ENCODE results near the gene ELAVL2.
A peak's percentile ranks its signal among the peaks of the same experiment; 100 is the strongest.

The ELAVL2 gene

GRCh38 chr9:23826120-23826629 lies at the start of gene ELAVL2:
Gene ELAVL2 (minus strand): TSS chr9:23826240. CDS start chr9:23762234, 64,006 bp downstream.
- DNase-seq: peak; percentile 59

- DNase-seq: no peak
These were observed 32.2 kb upstream of the ELAVL2 start for GRCh38 chr9:23858234-23858633.

GRCh38 chr9:23855873-23856604 lies 30.0 kb upstream of the ELAVL2 start:
- DNase-seq: no peak

GRCh38 chr9:23850690-23851629 lies 24.9 kb upstream of the ELAVL2 start:
- DNase-seq: no peak

GRCh38 chr9:23850242-23850689 lies 24.2 kb upstream of the ELAVL2 start:
- DNase-seq: no peak

- no peak for DNase-seq
These were observed 23.5 kb upstream of the ELAVL2 start for GRCh38 chr9:23849379-23850035.

- no peak for DNase-seq
These were observed 16.6 kb upstream of the ELAVL2 start for GRCh38 chr9:23842565-23843129.

GRCh38 chr9:23841304-23841703 lies 15.3 kb upstream of the ELAVL2 start:
- no peak for DNase-seq

- no peak for DNase-seq
These were observed 11.0 kb upstream of the ELAVL2 start for GRCh38 chr9:23837038-23837437.

- DNase-seq: no peak
These were observed 5.1 kb upstream of the ELAVL2 start for GRCh38 chr9:23830929-23831730.

- no peak for DNase-seq
These were observed 4.4 kb upstream of the ELAVL2 start for GRCh38 chr9:23830476-23830805.

- no peak for DNase-seq
These were observed 3.8 kb upstream of the ELAVL2 start for GRCh38 chr9:23829580-23830475.

- no peak for DNase-seq
These were observed 340 bp downstream of the ELAVL2 start for GRCh38 chr9:23825700-23826099.

GRCh38 chr9:23824830-23825591 lies 1.0 kb downstream of the ELAVL2 start:
- DNase-seq: no peak

GRCh38 chr9:23823986-23824829 lies 1.8 kb downstream of the ELAVL2 start:
- DNase-seq: no peak

GRCh38 chr9:23823269-23823668 lies 2.8 kb downstream of the ELAVL2 start:
- no peak for DNase-seq

GRCh38 chr9:23822261-23823169 lies 3.5 kb downstream of the ELAVL2 start:
- DNase-seq: no peak
